ENCODE results near the gene C16orf96. TPM values are rescaled to one million over a fixed set of nuclear protein-coding genes. Genes with fewer than 3 reads are reported as not detected.

Gene C16orf96
- total and polyA plus RNA-seq, 2 experiments from 2014 or later, result not detected

DNA sequence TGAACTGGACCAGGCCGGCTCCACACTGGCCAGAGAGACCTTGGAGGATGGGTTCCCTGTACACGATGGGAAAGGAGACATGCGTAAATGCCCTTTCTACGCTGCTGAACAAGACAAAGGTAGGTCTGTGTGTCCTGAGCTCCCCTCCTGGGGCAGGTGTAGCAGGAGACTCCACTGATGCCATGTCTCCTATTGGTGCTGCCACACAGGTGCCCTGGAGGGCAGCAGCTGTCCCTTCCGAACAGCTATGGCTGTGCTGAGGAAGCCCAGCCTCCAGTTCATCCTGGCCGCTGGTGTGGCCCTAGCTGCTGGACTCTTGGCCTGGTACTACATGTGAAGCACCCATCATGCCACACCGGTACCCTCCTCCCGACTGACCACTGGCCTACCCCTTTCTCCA is 46.7 kb upstream of the C16orf96 start:
- in situ Hi-C loops (cut with MboI), result no loop called here
- WGBS, 2 experiments (ENCODE audit: low coverage in 1 of 2, low lambda C conversion rate in 2 of 2, missing lambda C conversion rate in 2 of 2), result 97 to 98% methylated on average over 8 of the region's 8 CpGs
- no peak overlapping the region for H3K9ac ChIP-seq

DNA sequence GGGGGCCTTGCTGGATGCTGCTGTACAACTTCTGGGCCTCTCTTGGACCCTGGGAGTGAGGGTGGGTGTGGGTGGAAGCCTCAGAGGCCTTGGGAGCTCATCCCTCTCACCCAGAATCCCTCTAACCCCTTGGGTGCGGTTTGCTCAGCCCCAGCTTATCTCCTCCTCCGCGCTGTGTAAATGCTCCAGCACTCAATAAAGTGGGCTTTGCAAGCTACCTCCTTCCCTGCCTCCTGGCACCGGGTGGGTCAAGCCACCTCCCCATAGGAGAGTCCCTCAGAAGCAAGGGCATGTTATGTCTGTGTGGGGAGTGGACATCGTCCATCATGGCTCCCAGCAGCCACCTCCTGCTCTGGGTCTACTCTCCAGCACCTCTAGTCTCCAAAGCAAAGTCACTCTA is 46.0 kb upstream of the C16orf96 start:
- Histone ChIP-seq H3K4me2 (ENCODE audit: unreplicated experiment) (no peak overlapping the region), H3K36me3 (ENCODE audit: low read depth) (0 out of 2 replicates have a peak, but pooled peaks cover 4% of the 10 kb centered on the region), H4K20me1 (ENCODE audit: insufficient read depth) (no peaks in the 10 kb centered on the region), H3K4me3 (no peak overlapping the region), H3K79me2 (ENCODE audit: insufficient read depth) (peaks cover 10% of the 10 kb centered on the region; the same call in 1 of the 2 replicates), H3K9me2 (ENCODE audit: insufficient read depth) (no peaks in the 10 kb centered on the region), H3K4me1 (ENCODE audit: insufficient read depth) (no peaks in the 10 kb centered on the region), H3K27me3 (replicated peaks; ENCODE audit: insufficient read depth) (no peaks in the 10 kb centered on the region), H3K9ac (no peak overlapping the region), H3K27ac (no peak overlapping the region), H3K9me3 (ENCODE audit: low read depth) (no peaks in the 10 kb centered on the region), H3F3A (ENCODE audit: insufficient read depth) (no peaks in the 10 kb centered on the region), H2AFZ (no peak overlapping the region)
- no peak for TF ChIP-seq EZH2phosphoT487 (IDR thresholded peaks at IDR 0.05; ENCODE audit: insufficient read depth, low read depth)
- no peak for TF ChIP-seq EZH2 (IDR thresholded peaks at IDR 0.05; ENCODE audit: insufficient read depth, poor library complexity, severe bottlenecking)
- in situ Hi-C loops (cut with MboI), result no loop called here
- no peak for DNase-seq
- WGBS, 2 experiments (ENCODE audit: low coverage in 1 of 2, low lambda C conversion rate in 2 of 2, missing lambda C conversion rate in 2 of 2), result 76 to 77% methylated on average over 5 of the region's 5 CpGs

More for the DNA sequence above, 46.7 kb upstream of the C16orf96 start:
- no peaks in the 10 kb centered on the region for H3K9me2 ChIP-seq (ENCODE audit: insufficient read depth)
- H3K79me2 ChIP-seq (ENCODE audit: insufficient read depth), result peaks cover 17% of the 10 kb centered on the region
- H3F3A ChIP-seq (ENCODE audit: insufficient read depth), result no peaks in the 10 kb centered on the region
- H2AFZ ChIP-seq, result no peak overlapping the region
- H3K4me1 ChIP-seq (ENCODE audit: insufficient read depth), result no peaks in the 10 kb centered on the region
- H3K9me3 ChIP-seq (ENCODE audit: low read depth), result no peaks in the 10 kb centered on the region
- H3K27ac ChIP-seq, result no peak overlapping the region
- no peak for DNase-seq
- no peak overlapping the region for H3K4me3 ChIP-seq
- H3K27me3 ChIP-seq (replicated peaks; ENCODE audit: insufficient read depth), result no peaks in the 10 kb centered on the region
- no peaks in the 10 kb centered on the region for H4K20me1 ChIP-seq (ENCODE audit: insufficient read depth)
- TF ChIP-seq EZH2 (IDR thresholded peaks at IDR 0.05; ENCODE audit: insufficient read depth, poor library complexity, severe bottlenecking) (no peak), EZH2phosphoT487 (IDR thresholded peaks at IDR 0.05; ENCODE audit: insufficient read depth, low read depth) (no peak)
- 0 out of 2 replicates have a peak, but pooled peaks cover 4% of the 10 kb centered on the region for H3K36me3 ChIP-seq (ENCODE audit: low read depth)
- H3K4me2 ChIP-seq (ENCODE audit: unreplicated experiment), result no peak overlapping the region

DNA sequence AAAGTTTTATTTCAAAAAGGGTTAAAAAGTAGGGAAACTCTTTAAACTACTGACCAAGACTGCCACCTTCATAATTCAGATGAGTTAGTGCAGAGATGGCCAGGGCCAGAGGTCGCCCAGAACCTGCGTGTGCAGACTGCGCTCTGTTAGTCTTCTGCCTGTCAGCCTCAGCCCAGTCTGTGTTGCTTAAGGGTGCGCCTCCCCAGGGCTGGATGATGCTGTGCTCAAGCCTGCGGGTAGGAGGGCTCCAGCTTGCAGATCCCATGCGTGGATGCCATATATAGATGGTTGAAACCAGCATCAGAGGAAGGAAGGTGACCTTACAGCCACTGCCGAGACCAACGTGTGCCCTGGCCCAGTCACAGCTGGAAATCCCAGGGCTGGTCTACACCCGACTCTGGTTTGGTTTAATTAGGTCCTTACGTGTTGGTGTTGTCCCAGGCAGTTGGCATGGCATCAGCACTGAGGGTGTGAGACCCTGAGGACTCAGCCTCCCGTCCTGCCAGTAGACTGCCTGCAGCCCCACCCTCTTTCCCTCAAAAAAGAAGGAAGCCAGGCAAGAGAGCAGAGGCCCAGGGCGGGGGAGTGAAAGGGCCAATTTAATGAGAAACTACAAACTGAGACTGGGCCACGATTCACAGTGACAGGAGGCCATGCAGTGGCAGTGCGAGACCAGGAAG is 45.3 kb upstream of the C16orf96 start:
- Histone ChIP-seq H3K27me3 (replicated peaks; ENCODE audit: insufficient read depth) (no peaks in the 10 kb centered on the region), H3K9me2 (ENCODE audit: insufficient read depth) (no peaks in the 10 kb centered on the region), H3K9me3 (ENCODE audit: low read depth) (no peaks in the 10 kb centered on the region), H3K4me1 (ENCODE audit: insufficient read depth) (no peaks in the 10 kb centered on the region), H3K27ac (no peak overlapping the region), H3K36me3 (ENCODE audit: low read depth) (0 out of 2 replicates have a peak, but pooled peaks cover 4% of the 10 kb centered on the region), H3K79me2 (ENCODE audit: insufficient read depth) (peaks cover 3% of the 10 kb centered on the region; the same call in 1 of the 2 replicates), H3K9ac (no peak overlapping the region), H4K20me1 (ENCODE audit: insufficient read depth) (no peaks in the 10 kb centered on the region), H3K4me2 (ENCODE audit: unreplicated experiment) (no peak overlapping the region), H3F3A (ENCODE audit: insufficient read depth) (no peaks in the 10 kb centered on the region), H2AFZ (no peak overlapping the region), H3K4me3 (no peak overlapping the region)
- TF ChIP-seq EZH2 (IDR thresholded peaks at IDR 0.05; ENCODE audit: insufficient read depth, poor library complexity, severe bottlenecking), result no peak
- TF ChIP-seq EZH2phosphoT487 (IDR thresholded peaks at IDR 0.05; ENCODE audit: insufficient read depth, low read depth), result no peak
- no peak for DNase-seq
- 55% methylated on average over 12 to 14 of the region's 14 CpGs for WGBS, 2 experiments (ENCODE audit: low coverage in 1 of 2, low lambda C conversion rate in 2 of 2, missing lambda C conversion rate in 2 of 2)
- in situ Hi-C loops (cut with MboI), result no loop called here

DNA sequence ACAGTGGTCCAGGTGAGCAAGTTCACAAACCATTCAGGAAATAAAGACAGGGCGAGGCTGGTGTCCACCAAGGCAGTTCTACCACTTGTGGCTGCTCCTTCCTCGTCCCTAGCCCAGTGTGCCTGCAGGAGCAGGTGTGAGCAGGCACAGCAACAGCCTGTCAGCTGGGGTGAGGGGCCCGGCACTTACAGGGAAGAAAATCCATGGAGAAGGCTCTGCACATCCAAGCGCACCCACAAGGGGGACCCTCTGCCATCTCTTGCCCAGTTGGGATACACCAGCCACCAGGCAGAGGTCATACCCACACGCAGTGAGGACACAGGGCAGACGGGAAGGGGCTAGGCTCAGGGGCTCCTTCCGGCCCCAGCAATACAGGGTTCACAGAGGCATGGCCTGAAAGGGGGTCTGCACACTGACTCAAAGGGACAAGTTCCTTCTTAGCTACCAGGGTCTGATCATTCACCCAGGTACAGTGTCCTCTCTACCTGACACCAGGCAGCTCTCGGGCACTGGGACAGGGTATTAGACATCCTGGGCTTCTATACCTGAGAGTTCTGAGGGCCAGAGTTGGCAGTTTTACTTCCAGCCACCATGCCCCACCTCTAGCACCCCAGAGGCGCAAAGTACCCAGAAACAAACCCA is 44.6 kb upstream of the C16orf96 start:
- no peak overlapping the region for H3K4me3 ChIP-seq
- no peaks in the 10 kb centered on the region for H3K79me2 ChIP-seq (ENCODE audit: insufficient read depth)
- no peaks in the 10 kb centered on the region for H3K4me1 ChIP-seq (ENCODE audit: insufficient read depth)
- 84 to 93% methylated on average over 9 of the region's 9 CpGs for WGBS, 2 experiments (ENCODE audit: low coverage in 1 of 2, low lambda C conversion rate in 2 of 2, missing lambda C conversion rate in 2 of 2)
- TF ChIP-seq EZH2phosphoT487 (IDR thresholded peaks at IDR 0.05; ENCODE audit: insufficient read depth, low read depth) (no peak), EZH2 (IDR thresholded peaks at IDR 0.05; ENCODE audit: insufficient read depth, poor library complexity, severe bottlenecking) (no peak)
- H2AFZ ChIP-seq, result no peak overlapping the region
- in situ Hi-C loops (cut with MboI), result no loop called here
- H3K9ac ChIP-seq, result no peak overlapping the region
- H3K27me3 ChIP-seq (replicated peaks; ENCODE audit: insufficient read depth), result no peaks in the 10 kb centered on the region
- no peaks in the 10 kb centered on the region for H3K9me3 ChIP-seq (ENCODE audit: low read depth)
- H3K4me2 ChIP-seq (ENCODE audit: unreplicated experiment), result no peak overlapping the region
- H3K36me3 ChIP-seq (ENCODE audit: low read depth), result 0 out of 2 replicates have a peak, but pooled peaks cover 4% of the 10 kb centered on the region
- peak; percentile 52 for DNase-seq
- no peaks in the 10 kb centered on the region for H3F3A ChIP-seq (ENCODE audit: insufficient read depth)
- H3K9me2 ChIP-seq (ENCODE audit: insufficient read depth), result no peaks in the 10 kb centered on the region
- H4K20me1 ChIP-seq (ENCODE audit: insufficient read depth), result no peaks in the 10 kb centered on the region
- H3K27ac ChIP-seq, result no peak overlapping the region

All from GM23248 (cell line).